ENCODE results near the gene PLEKHG4.
A peak's percentile ranks its signal among the peaks of the same experiment; 100 is the strongest.

Gene PLEKHG4

DNA sequence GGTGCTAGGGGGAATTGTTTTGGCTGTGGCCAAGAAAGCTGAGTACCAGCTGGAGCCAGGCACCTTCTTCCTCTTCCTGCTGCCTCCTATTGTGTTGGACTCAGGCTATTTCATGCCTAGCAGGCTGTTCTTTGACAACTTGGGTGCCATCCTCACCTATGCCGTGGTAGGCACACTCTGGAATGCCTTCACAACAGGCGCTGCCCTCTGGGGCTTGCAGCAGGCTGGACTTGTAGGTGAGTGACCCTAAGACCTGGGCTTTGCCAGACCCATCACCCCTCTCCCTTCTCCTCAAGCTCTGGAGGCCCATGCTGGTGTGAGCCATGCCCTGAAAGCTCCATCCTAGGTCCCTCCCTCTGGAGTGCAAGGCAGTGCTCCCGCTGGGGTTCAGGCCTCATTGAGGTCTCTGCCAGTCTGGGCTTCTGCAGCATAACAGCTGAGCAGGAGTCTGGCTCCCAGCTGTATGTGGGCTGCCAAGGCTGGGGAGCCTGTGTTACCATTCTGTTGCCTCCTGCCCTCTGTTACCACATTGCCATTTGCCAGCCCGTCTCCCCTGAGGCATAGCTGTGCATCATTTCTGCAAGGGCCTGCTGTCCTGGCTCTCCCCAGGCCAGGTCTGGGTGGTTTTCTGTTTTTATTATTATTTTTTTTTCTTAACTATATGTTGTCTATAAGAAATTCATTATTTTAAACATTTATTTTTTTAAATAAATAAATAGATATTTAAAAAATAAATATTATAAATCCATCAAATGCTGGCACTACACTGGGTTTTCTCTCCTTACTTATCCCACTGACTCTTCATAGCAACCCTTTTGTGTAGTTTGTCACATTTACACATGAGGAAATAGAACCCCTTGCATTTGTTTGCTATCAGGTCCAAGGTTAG, 26.5 kb upstream of the PLEKHG4 start:
- intact Hi-C loops (cut with DNase I; ENCODE audit: low total_unique reads) = no loop called here
- TF ChIP-seq, protein P1, sequence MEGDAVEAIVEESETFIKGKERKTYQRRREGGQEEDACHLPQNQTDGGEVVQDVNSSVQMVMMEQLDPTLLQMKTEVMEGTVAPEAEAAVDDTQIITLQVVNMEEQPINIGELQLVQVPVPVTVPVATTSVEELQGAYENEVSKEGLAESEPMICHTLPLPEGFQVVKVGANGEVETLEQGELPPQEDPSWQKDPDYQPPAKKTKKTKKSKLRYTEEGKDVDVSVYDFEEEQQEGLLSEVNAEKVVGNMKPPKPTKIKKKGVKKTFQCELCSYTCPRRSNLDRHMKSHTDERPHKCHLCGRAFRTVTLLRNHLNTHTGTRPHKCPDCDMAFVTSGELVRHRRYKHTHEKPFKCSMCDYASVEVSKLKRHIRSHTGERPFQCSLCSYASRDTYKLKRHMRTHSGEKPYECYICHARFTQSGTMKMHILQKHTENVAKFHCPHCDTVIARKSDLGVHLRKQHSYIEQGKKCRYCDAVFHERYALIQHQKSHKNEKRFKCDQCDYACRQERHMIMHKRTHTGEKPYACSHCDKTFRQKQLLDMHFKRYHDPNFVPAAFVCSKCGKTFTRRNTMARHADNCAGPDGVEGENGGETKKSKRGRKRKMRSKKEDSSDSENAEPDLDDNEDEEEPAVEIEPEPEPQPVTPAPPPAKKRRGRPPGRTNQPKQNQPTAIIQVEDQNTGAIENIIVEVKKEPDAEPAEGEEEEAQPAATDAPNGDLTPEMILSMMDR (IDR thresholded peaks at IDR 0.05) = no peak
- peak in 1 of 2 donors; percentile 11 for DNase-seq

DNA sequence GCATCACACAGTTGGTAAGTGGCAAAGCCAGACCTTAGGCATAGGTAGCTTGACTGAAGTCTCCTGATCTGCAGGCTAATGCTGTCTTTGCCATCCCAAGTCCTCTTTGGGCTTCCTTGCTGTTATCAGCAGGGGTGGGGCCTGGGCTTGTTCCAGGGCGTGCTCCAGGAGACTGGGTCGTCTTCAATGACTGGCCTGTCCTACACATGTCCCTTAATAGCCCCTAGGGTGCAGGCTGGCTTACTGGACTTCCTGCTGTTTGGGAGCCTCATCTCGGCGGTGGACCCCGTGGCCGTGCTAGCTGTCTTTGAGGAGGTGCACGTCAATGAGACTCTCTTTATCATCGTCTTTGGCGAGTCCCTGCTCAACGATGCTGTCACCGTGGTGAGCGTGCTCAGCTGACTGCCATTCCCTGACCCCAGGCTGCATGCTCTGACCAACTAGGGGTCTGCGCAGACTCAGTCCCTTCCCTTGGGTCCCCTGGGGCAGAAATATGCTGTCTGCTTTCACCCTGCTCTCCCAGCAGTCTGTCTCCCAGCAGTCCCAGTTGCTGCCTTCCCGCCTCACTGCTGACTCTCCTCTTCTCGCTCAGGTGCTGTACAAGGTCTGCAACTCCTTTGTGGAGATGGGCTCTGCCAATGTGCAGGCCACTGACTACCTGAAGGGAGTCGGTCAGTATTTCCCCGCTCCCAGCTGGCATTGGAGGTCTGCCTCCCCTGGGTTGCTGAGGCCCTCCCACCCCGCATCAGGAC, 24.4 kb upstream of the PLEKHG4 start:
- peaks cover 0 to 46% of the 10 kb centered on the region in 2 donors for H3K27me3 ChIP-seq
- peaks cover 0 to under 1% (median 0%) of the 10 kb centered on the region in 4 donors for H3K4me1 ChIP-seq
- TF ChIP-seq, protein P1 (IDR thresholded peaks at IDR 0.05) = no peak
- no peak overlapping the region for H3K4me3 ChIP-seq
- peak in 1 of 2 donors; percentile 16 for DNase-seq
- no peak overlapping the region for H3K27ac ChIP-seq
- no peaks in the 10 kb centered on the region for H3K9me3 ChIP-seq
- H3K36me3 ChIP-seq = no peaks in the 10 kb centered on the region
- intact Hi-C loops (cut with DNase I; ENCODE audit: low total_unique reads) = no loop called here

More for the DNA sequence above, 26.5 kb upstream of the PLEKHG4 start:
- H3K9me3 ChIP-seq = no peaks in the 10 kb centered on the region
- H3K36me3 ChIP-seq = no peaks in the 10 kb centered on the region
- H3K4me1 ChIP-seq = peaks cover 0 to 22% (median 16%) of the 10 kb centered on the region in 4 donors
- no peak overlapping the region for H3K27ac ChIP-seq
- H3K4me3 ChIP-seq = no peak overlapping the region
- peaks cover 0 to 65% of the 10 kb centered on the region in 2 donors for H3K27me3 ChIP-seq

DNA sequence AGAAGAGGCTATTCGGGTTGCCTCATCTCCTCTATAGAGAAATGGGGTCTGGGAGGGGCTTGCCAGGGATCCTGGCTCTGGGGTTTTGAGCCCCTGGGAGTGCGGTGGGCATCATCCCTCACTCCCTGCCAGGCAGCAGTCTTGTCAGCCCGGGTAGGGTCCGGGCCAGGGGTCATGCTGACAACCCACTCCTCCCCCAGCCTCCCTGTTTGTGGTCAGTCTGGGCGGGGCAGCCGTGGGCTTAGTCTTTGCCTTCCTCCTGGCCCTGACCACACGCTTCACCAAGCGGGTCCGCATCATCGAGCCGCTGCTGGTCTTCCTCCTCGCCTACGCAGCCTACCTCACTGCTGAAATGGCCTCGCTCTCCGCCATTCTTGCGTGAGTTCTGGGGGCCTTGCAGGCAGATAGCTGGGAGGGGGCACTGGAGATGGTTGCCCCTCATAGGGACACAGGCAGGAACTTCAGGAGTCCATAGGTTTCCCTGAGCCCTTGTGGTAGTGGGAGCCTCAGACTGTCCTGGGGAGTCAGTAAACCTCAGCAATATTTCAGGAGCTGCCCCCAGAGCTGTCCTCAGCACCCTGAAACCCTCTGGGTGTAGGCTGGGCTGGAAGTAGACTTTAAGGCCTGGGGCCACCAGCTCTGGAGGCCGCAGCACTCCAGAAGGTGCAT, 23.6 kb upstream of the PLEKHG4 start:
- intact Hi-C loops (cut with DNase I; ENCODE audit: low total_unique reads) = no loop called here
- Histone ChIP-seq H3K36me3 (no peaks in the 10 kb centered on the region), H3K9me3 (no peaks in the 10 kb centered on the region), H3K4me1 (no peaks in the 10 kb centered on the region), H3K27me3 (peaks cover 0 to 40% of the 10 kb centered on the region in 2 donors), H3K4me3 (no peak overlapping the region), H3K27ac (no peak overlapping the region)
- DNase-seq = peak in 1 of 2 donors; percentile 5
- TF ChIP-seq, protein P1 (IDR thresholded peaks at IDR 0.05) = no peak

DNA sequence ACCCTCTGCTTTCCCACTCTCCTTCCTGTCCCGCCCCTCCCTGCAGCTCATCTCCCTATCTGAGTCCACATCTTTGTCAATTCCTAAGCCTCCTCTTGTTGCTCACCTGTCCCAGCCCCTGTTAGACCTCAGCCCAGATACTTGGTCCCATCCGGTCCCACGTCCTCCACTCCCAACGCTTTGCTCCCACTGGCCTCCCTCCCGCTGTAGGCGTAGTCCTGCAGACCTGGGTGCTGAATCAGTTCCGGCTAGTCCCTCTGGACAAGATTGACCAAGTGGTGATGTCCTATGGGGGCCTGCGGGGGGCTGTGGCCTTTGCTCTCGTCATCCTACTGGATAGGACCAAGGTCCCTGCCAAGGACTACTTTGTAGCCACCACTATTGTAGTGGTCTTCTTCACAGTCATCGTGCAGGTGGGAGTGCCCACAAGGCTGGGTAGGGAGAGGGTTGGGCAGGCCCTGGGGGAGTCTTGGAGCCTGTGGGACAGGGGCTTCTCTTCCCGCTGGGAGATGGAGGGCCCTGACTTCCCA, 22.6 kb upstream of the PLEKHG4 start:
- no peak overlapping the region for H3K4me3 ChIP-seq
- no peak overlapping the region for H3K27ac ChIP-seq
- peaks cover 0 to 34% of the 10 kb centered on the region in 2 donors for H3K27me3 ChIP-seq
- no peaks in the 10 kb centered on the region for H3K9me3 ChIP-seq
- intact Hi-C loops (cut with DNase I; ENCODE audit: low total_unique reads) = no loop called here
- TF ChIP-seq, protein P1 (IDR thresholded peaks at IDR 0.05) = no peak
- peak in 1 of 2 donors; percentile 6 for DNase-seq
- H3K4me1 ChIP-seq = no peaks in the 10 kb centered on the region
- no peaks in the 10 kb centered on the region for H3K36me3 ChIP-seq

DNA sequence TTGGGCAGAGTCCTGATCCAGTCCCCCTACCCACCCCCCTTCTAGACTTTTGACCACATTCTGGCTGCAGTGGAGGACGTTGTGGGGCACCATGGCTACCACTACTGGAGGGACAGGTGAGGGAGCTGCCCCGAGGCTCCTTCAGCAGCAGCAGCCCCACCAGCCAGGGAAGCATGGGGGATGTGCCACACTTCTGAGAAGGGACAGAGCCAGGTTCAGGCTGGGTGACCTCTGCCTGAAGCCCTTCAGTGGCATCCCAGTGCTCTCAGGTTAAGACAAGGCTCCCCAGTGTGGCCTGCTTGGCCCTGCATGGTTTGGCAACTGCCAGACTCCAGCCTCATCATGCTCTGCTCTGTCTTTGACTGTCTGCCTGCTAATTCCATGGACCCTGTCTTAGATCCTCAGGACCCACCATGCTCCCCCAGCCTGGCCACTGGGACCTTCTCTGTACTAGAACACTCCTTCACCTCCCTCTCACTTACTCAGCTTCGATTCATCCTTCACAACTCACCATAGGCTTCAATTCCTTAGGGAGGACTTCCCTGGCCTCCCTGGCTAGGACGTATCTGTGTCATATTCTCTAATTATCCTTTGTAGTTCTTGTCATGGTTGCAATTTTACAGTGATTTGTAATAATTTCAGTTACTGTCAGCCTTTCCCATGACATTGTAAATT, 21.7 kb upstream of the PLEKHG4 start:
- intact Hi-C loops (cut with DNase I; ENCODE audit: low total_unique reads) = no loop called here
- Histone ChIP-seq H3K4me1 (no peaks in the 10 kb centered on the region), H3K36me3 (no peaks in the 10 kb centered on the region), H3K27me3 (peaks cover 0 to 27% of the 10 kb centered on the region in 2 donors), H3K9me3 (no peaks in the 10 kb centered on the region), H3K4me3 (no peak overlapping the region), H3K27ac (no peak overlapping the region)
- TF ChIP-seq, protein P1 (IDR thresholded peaks at IDR 0.05) = no peak
- DNase-seq = peak in 1 of 2 donors; percentile 9
